ENCODE data around the gene HNRNPAB.

DNA sequence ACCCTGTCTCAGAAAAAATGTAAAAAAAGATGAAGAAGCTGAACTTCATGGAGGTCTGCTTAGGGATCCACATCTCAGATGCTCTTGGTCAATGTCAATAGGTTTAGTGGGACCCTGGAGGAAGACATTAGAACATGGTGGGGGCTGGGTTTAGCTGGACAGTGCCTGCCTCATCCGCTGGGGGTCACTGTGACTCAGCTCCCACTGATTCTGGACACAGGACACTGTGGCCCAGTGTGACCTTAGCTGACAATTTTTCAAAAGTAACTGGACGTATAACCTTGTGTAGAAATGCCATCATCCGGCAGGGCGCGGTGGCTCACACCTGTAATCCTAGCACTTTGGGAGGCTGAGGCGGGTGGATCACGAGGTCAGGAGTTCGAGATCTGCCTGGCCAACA lies 7.3 kb upstream of the HNRNPAB start:
- TF ChIP-seq ISL1 (CRISPR knock-in tag; IDR thresholded peaks at IDR 0.05) = no peak
- TF ChIP-seq, protein P1, sequence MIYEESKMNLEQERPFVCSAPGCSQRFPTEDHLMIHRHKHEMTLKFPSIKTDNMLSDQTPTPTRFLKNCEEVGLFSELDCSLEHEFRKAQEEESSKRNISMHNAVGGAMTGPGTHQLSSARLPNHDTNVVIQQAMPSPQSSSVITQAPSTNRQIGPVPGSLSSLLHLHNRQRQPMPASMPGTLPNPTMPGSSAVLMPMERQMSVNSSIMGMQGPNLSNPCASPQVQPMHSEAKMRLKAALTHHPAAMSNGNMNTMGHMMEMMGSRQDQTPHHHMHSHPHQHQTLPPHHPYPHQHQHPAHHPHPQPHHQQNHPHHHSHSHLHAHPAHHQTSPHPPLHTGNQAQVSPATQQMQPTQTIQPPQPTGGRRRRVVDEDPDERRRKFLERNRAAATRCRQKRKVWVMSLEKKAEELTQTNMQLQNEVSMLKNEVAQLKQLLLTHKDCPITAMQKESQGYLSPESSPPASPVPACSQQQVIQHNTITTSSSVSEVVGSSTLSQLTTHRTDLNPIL (CRISPR knock-in tag; IDR thresholded peaks at IDR 0.05; ENCODE audit: low read depth) = no peak
